NCI-H146 treated with DMSO at 0.1 percent for 48 hours (cell line): Measurements from ENCODE around the gene MGLL.
"Not testable (repeated sequence)": the region's sequence is repeated elsewhere in the genome, so short reads cannot be mapped to it uniquely, and the experiment has no call there.

Experiments
- DNase-seq: peaks from one replicate; lab custom pipeline; 2025; ENCODE audit not compliant: unreplicated experiment; lab: John Stamatoyannopoulos, UW

Gene MGLL

GRCh38 chr3:127663151-127663550 is 159.2 kb downstream of the MGLL start:
- DNase-seq, result no peak

- no peak for DNase-seq
Observed at GRCh38 chr3:127662001-127662469, 160.3 kb downstream of the MGLL start.

- no peak for DNase-seq
Observed at GRCh38 chr3:127661600-127661999, 160.7 kb downstream of the MGLL start.

GRCh38 chr3:127660621-127661251 is 161.6 kb downstream of the MGLL start:
- DNase-seq, result no peak

GRCh38 chr3:127658234-127658633 is 164.1 kb downstream of the MGLL start:
- DNase-seq, result no peak

- no peak for DNase-seq
Observed at GRCh38 chr3:127656906-127657305, 165.4 kb downstream of the MGLL start.

GRCh38 chr3:127655641-127656040 is 166.7 kb downstream of the MGLL start:
- no peak for DNase-seq

- not testable (repeated sequence) for DNase-seq
Observed at GRCh38 chr3:127654993-127655392, 167.3 kb downstream of the MGLL start.

- DNase-seq, result no peak
Observed at GRCh38 chr3:127654374-127654773, 167.9 kb downstream of the MGLL start.

- peak; percentile 18 for DNase-seq
Observed at GRCh38 chr3:127652246-127652995, 169.9 kb downstream of the MGLL start.

GRCh38 chr3:127651516-127652172 is 170.7 kb downstream of the MGLL start:
- no peak for DNase-seq

- DNase-seq, result no peak
Observed at GRCh38 chr3:127650236-127650635, 172.1 kb downstream of the MGLL start.

- no peak for DNase-seq
Observed at GRCh38 chr3:127647845-127648204, 174.5 kb downstream of the MGLL start.

- DNase-seq, result no peak
Observed at GRCh38 chr3:127647166-127647844, 175.0 kb downstream of the MGLL start.

- no peak for DNase-seq
Observed at GRCh38 chr3:127646501-127647046, 175.7 kb downstream of the MGLL start.

GRCh38 chr3:127645371-127646015 is 176.8 kb downstream of the MGLL start:
- DNase-seq, result no peak

- DNase-seq, result no peak
Observed at GRCh38 chr3:127644641-127645370, 177.5 kb downstream of the MGLL start.

GRCh38 chr3:127640042-127640355 is 182.3 kb downstream of the MGLL start:
- no peak for DNase-seq

GRCh38 chr3:127639173-127640041 is 182.9 kb downstream of the MGLL start:
- DNase-seq, result no peak
